Activated naive CD4-positive, alpha-beta T cell treated with anti-CD3 and anti-CD28 coated beads, Interleukin-2, amount 10 ng/mL, durations not matched to agents 7 days and 5 days (primary cell): Measurements from ENCODE around the gene KIF26A.

Experiments
- CTCF ChIA-PET: fragments of 350-600 bp; sonication (Branson Sonifier 250); formaldehyde crosslinking; loops from one replicate; lab custom pipeline; 2021; ENCODE audit warnings: antibody characterized with exemption; lab: Charles Lee
- DNase-seq: peaks from one replicate; pipeline ENCODE4 v3.0.0-alpha.2; 2020
- H3K27ac Mint-ChIP-seq: one replicate; pipeline ENCODE4 v1.8.0; 2021; ENCODE audit warnings: mild to moderate bottlenecking, moderate library complexity, mixed read lengths
- H3K27me3 Mint-ChIP-seq: one replicate; pipeline ENCODE4 v1.8.0; 2021; ENCODE audit warnings: mild to moderate bottlenecking, mixed read lengths
- H3K36me3 Mint-ChIP-seq: one replicate; pipeline ENCODE4 v1.8.0; 2021; ENCODE audit warnings: mixed read lengths
- H3K4me1 Mint-ChIP-seq: one replicate; pipeline ENCODE4 v1.8.0; 2021; ENCODE audit warnings: mixed read lengths
- H3K4me3 Mint-ChIP-seq: one replicate; pipeline ENCODE4 v1.8.0; 2021; ENCODE audit warnings: mild to moderate bottlenecking, moderate library complexity, mixed read lengths
- H3K9me3 Mint-ChIP-seq: one replicate; pipeline ENCODE4 v1.8.0; 2021; ENCODE audit warnings: mixed read lengths

The KIF26A gene

GRCh38 chr14:104137297-104138097, 890 bp upstream of the KIF26A start:
- H3K4me1 Mint-ChIP-seq, result peaks cover 12% of the 10 kb centered on the region
- CTCF ChIA-PET, result interaction anchor here (0.7 to 1.3 kb wide), 3 partner anchors 14 to 427 kb away, joined by 3 to 9 read pairs (median 4); no protein-coding TSS in a partner anchor
- no peaks in the 10 kb centered on the region for H3K36me3 Mint-ChIP-seq
- H3K4me3 Mint-ChIP-seq, result peak overlapping the region; percentile 23
- H3K27ac Mint-ChIP-seq, result no peak overlapping the region
- DNase-seq, result peak; percentile 62
- peaks cover 85% of the 10 kb centered on the region for H3K27me3 Mint-ChIP-seq
- no peaks in the 10 kb centered on the region for H3K9me3 Mint-ChIP-seq

GRCh38 chr14:104138718-104139459, 502 bp downstream of the KIF26A start:
- H3K4me3 Mint-ChIP-seq, result no peak overlapping the region
- CTCF ChIA-PET, result no interaction called here
- peaks cover 80% of the 10 kb centered on the region for H3K27me3 Mint-ChIP-seq

GRCh38 chr14:104139460-104140212, 1.2 kb downstream of the KIF26A start:
- Mint-ChIP-seq H3K9me3 (no peaks in the 10 kb centered on the region), H3K27ac (no peak overlapping the region), H3K4me3 (no peak overlapping the region), H3K4me1 (peaks cover 12% of the 10 kb centered on the region), H3K27me3 (peaks cover 72% of the 10 kb centered on the region), H3K36me3 (no peaks in the 10 kb centered on the region)
- peak; percentile 18 for DNase-seq
- CTCF ChIA-PET, result no interaction called here

More at GRCh38 chr14:104138718-104139459, 502 bp downstream of the KIF26A start:
- Mint-ChIP-seq H3K9me3 (no peaks in the 10 kb centered on the region), H3K4me1 (peaks cover 12% of the 10 kb centered on the region), H3K36me3 (no peaks in the 10 kb centered on the region), H3K27ac (no peak overlapping the region)
- peak; percentile 18 for DNase-seq

GRCh38 chr14:104140213-104140462, 1.8 kb downstream of the KIF26A start:
- Mint-ChIP-seq H3K4me3 (no peak overlapping the region), H3K27me3 (peaks cover 67% of the 10 kb centered on the region), H3K36me3 (no peaks in the 10 kb centered on the region), H3K4me1 (peaks cover 12% of the 10 kb centered on the region), H3K27ac (no peak overlapping the region), H3K9me3 (no peaks in the 10 kb centered on the region)
- no peak for DNase-seq
- CTCF ChIA-PET, result no interaction called here

DNA sequence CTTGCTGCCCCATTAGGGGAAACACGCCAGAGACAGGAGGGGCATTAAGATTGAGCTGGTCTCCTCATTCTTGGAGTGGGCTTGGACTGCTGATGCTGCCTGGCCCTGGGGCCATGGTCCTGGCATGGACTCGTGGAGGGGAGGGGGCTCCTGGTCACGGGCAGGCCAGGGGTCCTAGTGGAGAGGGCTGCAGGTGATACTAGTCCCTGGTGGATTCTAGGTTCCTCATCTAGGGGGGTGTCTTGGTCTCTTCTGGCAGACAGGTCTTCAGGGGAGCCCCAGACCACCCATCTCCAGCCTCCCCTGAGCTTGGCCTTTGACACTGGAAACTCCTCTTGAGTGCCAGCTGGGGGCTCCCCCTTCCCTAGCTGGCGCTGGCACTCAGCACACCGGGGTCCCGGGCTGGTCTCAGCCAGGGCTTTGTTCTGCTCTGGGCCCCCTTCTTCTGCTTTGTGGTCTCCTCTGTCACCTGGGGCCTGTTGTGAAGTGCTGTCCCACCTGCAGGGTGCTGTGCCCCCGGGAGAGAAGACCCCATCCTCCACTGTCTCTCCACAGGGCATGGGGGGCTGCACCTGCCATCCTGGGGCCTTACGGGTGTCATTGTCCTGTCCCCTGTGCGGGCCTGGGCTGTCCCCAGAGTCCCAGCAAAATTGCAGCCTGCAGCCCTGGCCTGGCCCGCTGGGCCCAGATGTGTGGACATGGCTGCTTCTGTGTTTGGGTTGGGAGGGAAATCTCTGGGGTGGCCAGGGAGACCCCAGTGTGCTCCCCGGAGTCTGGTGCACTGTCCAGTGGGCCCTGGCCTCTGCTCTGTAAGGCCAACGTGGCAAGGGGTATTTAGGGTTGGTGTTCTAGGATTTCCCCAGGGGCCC, 2.3 kb downstream of the KIF26A start:
- H3K4me3 Mint-ChIP-seq, result no peak overlapping the region
- H3K4me1 Mint-ChIP-seq, result peaks cover 7% of the 10 kb centered on the region
- H3K36me3 Mint-ChIP-seq, result no peaks in the 10 kb centered on the region
- CTCF ChIA-PET, result no interaction called here
- DNase-seq, result peak; percentile 16
- H3K27me3 Mint-ChIP-seq, result peaks cover 62% of the 10 kb centered on the region
- no peak overlapping the region for H3K27ac Mint-ChIP-seq
- no peaks in the 10 kb centered on the region for H3K9me3 Mint-ChIP-seq

DNA sequence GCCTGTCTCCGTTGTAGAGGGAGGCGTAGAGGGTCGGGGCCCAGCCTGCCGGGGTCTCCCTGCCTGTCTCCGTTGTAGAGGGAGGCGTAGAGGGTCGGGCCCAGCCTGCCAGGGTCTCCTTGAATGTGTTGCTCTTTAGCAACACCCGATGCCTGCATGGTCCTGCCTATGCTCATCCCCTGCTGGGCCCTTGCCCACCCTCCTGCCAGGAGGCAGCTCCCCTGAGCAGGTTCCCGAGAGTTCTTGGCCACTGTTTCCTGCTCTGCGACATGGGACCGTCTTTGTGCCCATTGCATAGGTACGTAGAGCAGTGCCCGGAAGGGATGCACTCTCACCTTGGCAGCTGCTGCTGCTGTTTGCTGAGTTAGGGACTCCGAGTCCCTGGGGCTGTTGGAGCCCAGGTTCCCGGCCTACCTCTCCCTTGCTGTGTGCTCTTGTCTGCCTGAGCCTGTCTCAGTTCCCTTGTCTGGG, 3.3 kb downstream of the KIF26A start:
- DNase-seq, result no peak
- CTCF ChIA-PET, result no interaction called here
- Mint-ChIP-seq H3K4me3 (no peak overlapping the region), H3K27me3 (peaks cover 53% of the 10 kb centered on the region), H3K9me3 (no peaks in the 10 kb centered on the region), H3K36me3 (no peaks in the 10 kb centered on the region), H3K27ac (no peak overlapping the region), H3K4me1 (peaks cover 5% of the 10 kb centered on the region)

DNA sequence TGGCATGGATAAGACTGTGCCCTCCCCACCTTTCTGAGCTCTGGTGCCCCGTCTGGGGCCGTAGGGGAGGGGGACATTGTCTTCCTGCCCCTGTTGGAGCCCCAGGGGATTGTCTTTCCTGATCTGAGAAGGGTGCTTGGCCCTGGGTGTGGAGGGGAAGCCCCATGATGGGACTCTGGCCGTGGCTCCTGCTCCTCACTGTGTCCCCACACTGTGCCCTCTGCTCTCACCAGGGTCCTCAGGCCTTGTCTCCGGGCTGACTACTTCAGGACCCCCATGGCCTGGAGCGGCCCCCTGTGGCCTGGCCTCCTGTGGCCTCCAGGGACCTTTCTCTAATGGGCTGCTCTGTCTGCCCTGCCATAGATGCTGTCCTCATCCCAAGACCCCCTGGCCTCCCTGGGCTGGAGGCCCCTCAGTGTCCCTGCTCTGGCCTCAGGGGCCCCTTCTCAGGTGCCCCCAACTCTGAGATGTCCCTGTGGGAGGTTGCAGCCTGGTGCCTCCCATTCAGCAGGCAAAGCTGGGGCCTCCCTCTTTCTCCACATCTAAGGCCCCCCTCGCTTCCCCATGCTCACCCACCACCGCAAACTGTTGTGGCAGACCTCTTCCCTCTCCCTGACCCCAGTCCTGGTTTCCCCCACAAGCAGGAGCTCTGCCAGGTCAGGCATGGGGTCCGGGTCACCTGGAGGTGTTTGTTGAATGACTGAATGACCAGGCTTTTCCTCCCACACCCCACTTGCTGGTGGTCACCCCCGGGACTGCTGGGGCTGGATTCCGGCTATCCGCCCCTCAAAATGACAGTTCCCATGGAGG, 4.0 kb downstream of the KIF26A start:
- Mint-ChIP-seq H3K27ac (no peak overlapping the region), H3K4me3 (no peak overlapping the region), H3K9me3 (no peaks in the 10 kb centered on the region), H3K36me3 (no peaks in the 10 kb centered on the region), H3K4me1 (no peaks in the 10 kb centered on the region), H3K27me3 (peaks cover 46% of the 10 kb centered on the region)
- peak; percentile 11 for DNase-seq
- CTCF ChIA-PET, result no interaction called here

GRCh38 chr14:104142946-104143470, 4.6 kb downstream of the KIF26A start:
- Mint-ChIP-seq H3K27ac (no peak overlapping the region), H3K4me1 (no peaks in the 10 kb centered on the region), H3K4me3 (no peak overlapping the region), H3K9me3 (no peaks in the 10 kb centered on the region), H3K36me3 (no peaks in the 10 kb centered on the region), H3K27me3 (peaks cover 39% of the 10 kb centered on the region)
- DNase-seq, result peak; percentile 16
- CTCF ChIA-PET, result no interaction called here

DNA sequence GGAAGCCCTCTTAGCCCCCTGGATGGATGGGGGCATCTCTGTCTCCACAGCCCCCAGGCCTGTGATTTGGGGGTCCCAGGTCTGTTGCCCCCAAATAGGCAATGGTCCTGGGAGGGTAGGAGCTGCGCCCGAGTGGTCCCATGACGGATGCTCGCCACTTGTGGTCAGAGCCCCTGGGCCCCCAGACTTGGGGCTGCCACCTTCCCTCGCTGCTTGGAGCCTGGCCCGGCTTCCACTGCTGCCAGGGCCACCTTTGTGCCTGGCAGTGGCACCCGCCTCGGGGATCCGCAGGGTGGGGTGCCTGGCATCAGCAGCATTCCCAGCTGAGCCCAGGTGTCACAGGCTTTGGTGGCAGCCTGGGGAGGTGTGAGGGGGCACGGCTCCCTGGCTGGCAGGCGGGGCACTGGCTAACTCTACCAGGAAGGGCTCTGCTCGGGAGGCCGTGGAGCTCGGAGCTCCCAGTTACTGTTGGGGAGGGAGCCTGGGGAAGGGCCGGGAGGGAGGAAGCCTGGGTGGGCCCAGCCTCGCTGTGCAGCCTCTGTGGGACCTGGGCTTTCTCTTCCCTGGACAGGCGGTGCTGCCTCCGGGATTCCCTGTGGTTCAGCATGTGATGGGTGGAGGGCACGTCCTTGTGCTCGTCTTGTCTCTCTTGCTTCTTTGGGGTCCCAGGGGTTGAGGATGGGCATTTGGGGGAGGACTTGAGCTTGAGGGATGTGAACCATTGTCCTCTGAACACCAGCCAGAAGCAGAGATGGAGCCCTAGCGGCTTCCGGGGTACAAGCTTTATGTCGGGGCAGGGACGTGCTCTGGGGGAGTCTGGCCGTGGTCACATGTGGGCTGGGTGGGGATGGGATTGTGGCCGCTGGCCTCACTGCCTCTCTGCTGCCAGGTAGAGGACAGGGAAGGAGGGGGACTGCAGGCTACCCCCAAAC, 5.4 kb downstream of the KIF26A start:
- Mint-ChIP-seq H3K9me3 (no peaks in the 10 kb centered on the region), H3K4me3 (no peak overlapping the region), H3K27me3 (peaks cover 34% of the 10 kb centered on the region), H3K4me1 (no peaks in the 10 kb centered on the region), H3K36me3 (no peaks in the 10 kb centered on the region), H3K27ac (no peak overlapping the region)
- CTCF ChIA-PET, result no interaction called here
- DNase-seq, result peak; percentile 8

- peaks cover 28% of the 10 kb centered on the region for H3K27me3 Mint-ChIP-seq
- no peaks in the 10 kb centered on the region for H3K36me3 Mint-ChIP-seq
- no peak for DNase-seq
- H3K27ac Mint-ChIP-seq, result no peak overlapping the region
- no peaks in the 10 kb centered on the region for H3K4me1 Mint-ChIP-seq
- H3K4me3 Mint-ChIP-seq, result no peak overlapping the region
- no peaks in the 10 kb centered on the region for H3K9me3 Mint-ChIP-seq
- CTCF ChIA-PET, result interaction anchor here (1.6 kb wide), 1 partner anchor 67 kb away, joined by 4 read pairs; no protein-coding TSS in a partner anchor
Measured at GRCh38 chr14:104144453-104144790, 6.0 kb downstream of the KIF26A start.

- CTCF ChIA-PET, result interaction anchor here (1.6 kb wide), 1 partner anchor 67 kb away, joined by 4 read pairs; no protein-coding TSS in a partner anchor
- Mint-ChIP-seq H3K27ac (no peak overlapping the region), H3K36me3 (no peaks in the 10 kb centered on the region), H3K9me3 (no peaks in the 10 kb centered on the region), H3K4me3 (no peak overlapping the region), H3K4me1 (no peaks in the 10 kb centered on the region), H3K27me3 (peaks cover 20% of the 10 kb centered on the region)
- DNase-seq, result no peak
Measured at GRCh38 chr14:104144911-104145825, 6.8 kb downstream of the KIF26A start.
